ENCODE data around the gene KIF17.

Gene KIF17

GRCh38 chr1:20657024-20657423 lies 60.8 kb downstream of the KIF17 start:
- no peak for DNase-seq

- DNase-seq = no peak
Measured at GRCh38 chr1:20654104-20654690, 63.6 kb downstream of the KIF17 start.

GRCh38 chr1:20652300-20652699 lies 65.5 kb downstream of the KIF17 start:
- DNase-seq = no peak

GRCh38 chr1:20648946-20649345 lies 68.9 kb downstream of the KIF17 start:
- DNase-seq = no peak

GRCh38 chr1:20648438-20648837 lies 69.4 kb downstream of the KIF17 start:
- DNase-seq = no peak

- no peak for DNase-seq
Measured at GRCh38 chr1:20645414-20645813, 72.4 kb downstream of the KIF17 start.

- no peak for DNase-seq
Measured at GRCh38 chr1:20644416-20644815, 73.4 kb downstream of the KIF17 start.

GRCh38 chr1:20643080-20643479 lies 74.7 kb downstream of the KIF17 start:
- no peak for DNase-seq

GRCh38 chr1:20641975-20642374 lies 75.8 kb downstream of the KIF17 start:
- no peak for DNase-seq

- peak; percentile 53 for DNase-seq
Measured at GRCh38 chr1:20640183-20640597, 77.6 kb downstream of the KIF17 start.

- no peak for DNase-seq
Measured at GRCh38 chr1:20636785-20637347, 80.9 kb downstream of the KIF17 start.

GRCh38 chr1:20634594-20635084 lies 83.2 kb downstream of the KIF17 start:
- peak; percentile 18 for DNase-seq

- peak; percentile 13 for DNase-seq
Measured at GRCh38 chr1:20634065-20634593, 83.7 kb downstream of the KIF17 start.

GRCh38 chr1:20633190-20634064 lies 84.4 kb downstream of the KIF17 start, which contains the start of gene PINK1:
TSS of gene PINK1 (plus strand) at chr1:20633458. CDS start at chr1:20633549, 91 bp downstream.
- DNase-seq = peak; percentile 85

GRCh38 chr1:20632386-20632785 lies 85.4 kb downstream of the KIF17 start:
- no peak for DNase-seq

GRCh38 chr1:20630729-20631128 lies 87.1 kb downstream of the KIF17 start:
- no peak for DNase-seq

GRCh38 chr1:20626524-20626923 lies 91.3 kb downstream of the KIF17 start:
- no peak for DNase-seq

GRCh38 chr1:20626098-20626427 lies 91.7 kb downstream of the KIF17 start:
- no peak for DNase-seq

GRCh38 chr1:20625176-20626097 lies 92.4 kb downstream of the KIF17 start:
- DNase-seq = no peak

- DNase-seq = no peak
Measured at GRCh38 chr1:20624709-20625108, 93.1 kb downstream of the KIF17 start.

GRCh38 chr1:20621012-20621411 lies 96.8 kb downstream of the KIF17 start:
- DNase-seq = no peak

- DNase-seq = no peak
Measured at GRCh38 chr1:20619999-20620398, 97.8 kb downstream of the KIF17 start.

- no peak for DNase-seq
Measured at GRCh38 chr1:20618550-20618949, 99.3 kb downstream of the KIF17 start.

Measured in activated CD4-positive, alpha-beta T cell treated with anti-CD3 and anti-CD28 coated beads, Interleukin-2, amount 50 U/mL, for 1 hour (primary cell).